Progenitor cell of endocrine pancreas (in vitro differentiated cells): Measurements from ENCODE around the gene GASK1A. TPM values are rescaled to one million over a fixed set of nuclear protein-coding genes. Genes with fewer than 3 reads are reported as not detected.

Source experiments
- DNase-seq: peaks from one replicate; pipeline ENCODE4 v3.0.0; 2021; ENCODE audit warnings: low spot score; ENCODE audit not compliant: unreplicated experiment
- H3K27ac Mint-ChIP-seq: 2 replicates; pipeline ENCODE4 v1.8.0; 2021; ENCODE audit warnings: mild to moderate bottlenecking, moderate library complexity, mixed read lengths
- H3K27me3 Mint-ChIP-seq: 2 replicates; pipeline ENCODE4 v1.8.0; 2021; ENCODE audit warnings: mixed read lengths
- H3K36me3 Mint-ChIP-seq: 2 replicates; pipeline ENCODE4 v1.8.0; 2022; ENCODE audit warnings: mixed read lengths; ENCODE audit not compliant: insufficient read depth
- H3K4me1 Mint-ChIP-seq: 2 replicates; pipeline ENCODE4 v1.8.0; 2021; ENCODE audit warnings: low read depth, mixed read lengths
- H3K4me3 Mint-ChIP-seq: 2 replicates; pipeline ENCODE4 v1.8.0; 2021; ENCODE audit warnings: low read depth, mild to moderate bottlenecking, moderate library complexity, mixed read lengths
- H3K9me3 Mint-ChIP-seq: 2 replicates; pipeline ENCODE4 v1.8.0; 2021; ENCODE audit warnings: low read depth, mixed read lengths
- total RNA-seq: library from RNA; stranded (reverse); gene quantifications from 2 replicates; pipeline ENCODE4 v1.2.1, GENCODE V29; 2021
- TF ChIP-seq, protein P1 (sequence below): fragments of 200-600 bp; sonication (generic); IDR thresholded peaks from one replicate; pipeline ENCODE4 v1.5.0; 2021; ENCODE audit warnings: antibody characterized with exemption, mild to moderate bottlenecking; ENCODE audit not compliant: unreplicated experiment

GASK1A gene
- total RNA-seq, 1 donor from 2014 or later = 2.3 TPM

DNA sequence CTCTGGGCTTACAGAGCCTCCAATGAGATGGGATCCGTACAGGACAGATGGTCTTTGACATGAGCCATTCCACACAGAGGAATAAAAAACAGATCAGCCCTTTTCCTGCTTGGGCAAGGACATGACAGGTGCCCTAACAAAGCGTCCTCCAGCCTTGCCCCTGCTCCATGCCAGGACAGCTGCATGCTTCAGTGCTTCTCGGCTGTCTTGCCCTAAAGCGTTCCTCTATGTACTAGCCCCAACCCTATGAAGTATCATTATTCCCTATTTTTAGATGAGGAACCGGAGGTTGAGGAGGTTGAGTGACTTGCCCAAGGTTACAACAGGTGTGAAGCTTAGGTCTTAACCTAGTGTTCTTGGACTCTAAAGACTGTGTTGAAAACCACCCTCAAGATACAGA is 116.3 kb downstream of the GASK1A start:
- TF ChIP-seq, protein P1, sequence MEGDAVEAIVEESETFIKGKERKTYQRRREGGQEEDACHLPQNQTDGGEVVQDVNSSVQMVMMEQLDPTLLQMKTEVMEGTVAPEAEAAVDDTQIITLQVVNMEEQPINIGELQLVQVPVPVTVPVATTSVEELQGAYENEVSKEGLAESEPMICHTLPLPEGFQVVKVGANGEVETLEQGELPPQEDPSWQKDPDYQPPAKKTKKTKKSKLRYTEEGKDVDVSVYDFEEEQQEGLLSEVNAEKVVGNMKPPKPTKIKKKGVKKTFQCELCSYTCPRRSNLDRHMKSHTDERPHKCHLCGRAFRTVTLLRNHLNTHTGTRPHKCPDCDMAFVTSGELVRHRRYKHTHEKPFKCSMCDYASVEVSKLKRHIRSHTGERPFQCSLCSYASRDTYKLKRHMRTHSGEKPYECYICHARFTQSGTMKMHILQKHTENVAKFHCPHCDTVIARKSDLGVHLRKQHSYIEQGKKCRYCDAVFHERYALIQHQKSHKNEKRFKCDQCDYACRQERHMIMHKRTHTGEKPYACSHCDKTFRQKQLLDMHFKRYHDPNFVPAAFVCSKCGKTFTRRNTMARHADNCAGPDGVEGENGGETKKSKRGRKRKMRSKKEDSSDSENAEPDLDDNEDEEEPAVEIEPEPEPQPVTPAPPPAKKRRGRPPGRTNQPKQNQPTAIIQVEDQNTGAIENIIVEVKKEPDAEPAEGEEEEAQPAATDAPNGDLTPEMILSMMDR = no peak
- H3K4me1 Mint-ChIP-seq = peaks cover 13% of the 10 kb centered on the region
- no peak for DNase-seq
- no peak overlapping the region for H3K4me3 Mint-ChIP-seq
- no peaks in the 10 kb centered on the region for H3K36me3 Mint-ChIP-seq
- H3K9me3 Mint-ChIP-seq = no peaks in the 10 kb centered on the region
- no peaks in the 10 kb centered on the region for H3K27me3 Mint-ChIP-seq
- no peak overlapping the region for H3K27ac Mint-ChIP-seq

DNA sequence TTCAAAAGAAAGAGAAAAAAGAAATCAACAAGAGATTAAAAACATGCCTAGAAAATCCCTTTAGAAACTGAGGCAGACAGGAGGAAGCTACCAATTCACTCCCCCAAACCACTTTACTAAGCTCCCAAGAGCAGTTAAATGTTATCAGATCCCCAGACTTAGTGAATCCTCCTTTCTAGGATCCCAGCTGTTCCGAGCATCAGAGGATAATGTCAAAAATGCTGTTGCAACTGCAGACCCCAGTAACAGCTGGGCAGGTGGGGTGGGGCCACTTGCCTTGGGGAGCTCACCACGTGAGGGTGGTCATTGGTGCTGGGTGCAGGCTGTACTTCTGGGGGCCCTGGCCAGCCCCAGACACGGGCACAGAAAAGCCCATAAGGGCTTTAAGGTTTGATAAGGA is 117.7 kb downstream of the GASK1A start:
- Mint-ChIP-seq H3K4me3 (no peak overlapping the region), H3K27me3 (no peaks in the 10 kb centered on the region), H3K27ac (no peak overlapping the region), H3K9me3 (no peaks in the 10 kb centered on the region), H3K36me3 (no peaks in the 10 kb centered on the region), H3K4me1 (peaks cover 13% of the 10 kb centered on the region)
- TF ChIP-seq, protein P1 = no peak
- no peak for DNase-seq

DNA sequence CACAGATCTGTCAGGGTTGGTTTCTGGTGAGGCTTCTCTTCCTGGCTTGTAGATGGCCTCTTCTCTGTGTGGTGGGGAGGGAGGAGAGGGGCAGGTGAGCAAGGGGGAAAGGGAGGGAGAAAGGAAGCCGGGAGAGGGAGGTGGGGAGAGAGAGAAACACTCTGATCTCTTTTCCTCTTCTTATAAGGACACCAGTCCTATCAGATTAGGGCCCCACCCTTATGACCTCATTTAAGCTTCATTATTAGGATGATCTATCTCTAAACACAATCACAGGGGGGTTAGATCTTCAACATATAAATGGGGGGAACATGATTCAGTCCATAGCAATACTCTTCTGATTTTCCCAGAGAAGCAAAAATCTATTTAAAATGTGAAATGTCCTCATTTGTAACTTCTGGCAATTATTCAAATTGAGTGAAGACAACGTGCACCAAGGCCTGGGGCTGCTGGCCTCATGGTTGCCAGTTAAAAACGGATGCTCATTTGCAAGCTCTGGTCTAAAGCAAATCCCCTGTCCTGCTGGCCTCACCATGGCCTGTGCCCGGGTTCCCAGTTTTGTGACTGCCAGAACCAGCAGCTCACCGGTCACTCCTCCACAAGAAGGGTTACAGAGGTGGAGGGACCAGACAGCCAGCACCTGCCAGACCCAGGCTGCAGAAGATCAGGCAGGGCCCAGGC is 118.4 kb downstream of the GASK1A start:
- Mint-ChIP-seq H3K4me3 (no peak overlapping the region), H3K27ac (no peak overlapping the region), H3K4me1 (peaks cover 13% of the 10 kb centered on the region), H3K27me3 (no peaks in the 10 kb centered on the region), H3K36me3 (no peaks in the 10 kb centered on the region), H3K9me3 (no peaks in the 10 kb centered on the region)
- no peak for DNase-seq
- TF ChIP-seq, protein P1 = no peak

DNA sequence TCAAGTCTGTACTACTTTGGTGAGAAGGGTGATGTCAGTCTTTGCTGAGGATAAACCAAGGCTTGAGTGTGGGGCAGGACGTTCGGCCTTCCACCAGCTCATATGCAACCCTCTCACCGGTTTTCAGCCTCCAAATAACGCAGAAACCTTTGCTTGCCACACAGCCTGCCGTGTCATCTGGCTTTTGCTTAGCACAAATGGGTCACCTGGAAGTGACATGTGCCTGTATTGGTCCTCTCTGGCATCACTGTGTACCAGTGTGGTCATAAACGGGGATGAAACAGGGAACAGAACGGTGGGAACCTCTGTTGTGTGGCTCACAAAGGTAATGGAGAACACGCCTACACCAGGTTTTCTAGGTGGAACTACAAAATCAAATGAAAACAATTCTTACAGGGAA is 119.7 kb downstream of the GASK1A start:
- peak overlapping the region; percentile 9 for H3K27ac Mint-ChIP-seq
- H3K4me3 Mint-ChIP-seq = no peak overlapping the region
- no peak for DNase-seq
- no peaks in the 10 kb centered on the region for H3K36me3 Mint-ChIP-seq
- no peaks in the 10 kb centered on the region for H3K27me3 Mint-ChIP-seq
- TF ChIP-seq, protein P1 = no peak
- H3K4me1 Mint-ChIP-seq = peaks cover 15% of the 10 kb centered on the region
- H3K9me3 Mint-ChIP-seq = no peaks in the 10 kb centered on the region

DNA sequence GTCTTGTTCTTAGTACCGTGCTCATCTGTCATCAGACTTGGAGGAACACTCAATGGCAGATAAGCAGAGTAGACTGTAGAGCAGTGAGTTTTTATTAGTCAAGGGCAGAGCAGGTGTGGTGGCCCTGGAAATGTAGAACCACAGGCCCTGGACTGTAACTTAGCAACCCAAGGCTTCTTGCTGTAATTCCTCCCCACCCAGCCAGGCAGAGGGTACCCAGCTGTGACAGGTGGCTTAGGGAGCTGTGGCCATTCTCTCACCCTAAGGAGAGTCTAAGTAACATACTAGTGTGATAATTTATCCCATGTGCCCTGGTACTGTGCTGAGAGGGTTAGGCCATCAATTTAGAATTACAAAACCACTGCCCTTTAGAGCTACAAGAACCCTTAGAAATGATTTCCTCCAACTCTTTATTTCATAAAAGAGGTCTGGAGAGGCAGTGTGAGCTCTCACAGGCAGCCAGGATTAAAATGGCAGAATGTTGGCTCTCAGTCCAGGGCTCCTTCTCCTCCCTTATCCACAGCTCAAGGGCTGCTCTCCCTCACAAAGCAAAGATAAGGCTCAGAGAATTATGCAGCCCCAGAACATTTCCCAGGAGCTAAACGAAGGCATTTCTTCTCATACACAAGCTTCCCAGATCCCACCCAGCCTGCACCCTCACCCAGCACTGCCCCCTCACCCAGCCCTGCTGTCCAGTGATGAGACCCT is 123.8 kb downstream of the GASK1A start:
- Mint-ChIP-seq H3K4me3 (no peak overlapping the region), H3K36me3 (no peaks in the 10 kb centered on the region), H3K9me3 (no peaks in the 10 kb centered on the region), H3K4me1 (peaks cover 11% of the 10 kb centered on the region), H3K27me3 (peaks cover 10% of the 10 kb centered on the region), H3K27ac (no peak overlapping the region)
- no peak for DNase-seq
- TF ChIP-seq, protein P1 = no peak
